Stimulated activated CD8-positive, alpha-beta memory T cell treated with anti-CD3 and anti-CD28 coated beads, Interleukin-12 subunit alpha, Interleukin-12 subunit beta, amount 100 ng/mL, for 4 hours (primary cell): Measurements from ENCODE around the gene NEURL1B.

Experiments
- DNase-seq: peaks from one replicate; pipeline ENCODE4 v3.0.0-alpha.2; 2020; ENCODE audit warnings: low read depth

The NEURL1B gene

GRCh38 chr5:172610643-172611042, 30.4 kb upstream of the NEURL1B start:
- no peak for DNase-seq

- no peak for DNase-seq
These were observed 29.1 kb upstream of the NEURL1B start for GRCh38 chr5:172611913-172612312.

GRCh38 chr5:172612771-172613170, 28.3 kb upstream of the NEURL1B start:
- DNase-seq, result no peak

GRCh38 chr5:172616136-172616535, 24.9 kb upstream of the NEURL1B start:
- no peak for DNase-seq

GRCh38 chr5:172616730-172617129, 24.3 kb upstream of the NEURL1B start:
- no peak for DNase-seq

GRCh38 chr5:172617817-172618216, 23.2 kb upstream of the NEURL1B start:
- DNase-seq, result no peak

GRCh38 chr5:172618574-172619365, 22.3 kb upstream of the NEURL1B start:
- no peak for DNase-seq

GRCh38 chr5:172620506-172620905, 20.6 kb upstream of the NEURL1B start:
- DNase-seq, result no peak

GRCh38 chr5:172622091-172623046, 18.7 kb upstream of the NEURL1B start:
- DNase-seq, result no peak

GRCh38 chr5:172623313-172623980, 17.6 kb upstream of the NEURL1B start:
- no peak for DNase-seq

GRCh38 chr5:172624083-172624995, 16.7 kb upstream of the NEURL1B start:
- DNase-seq, result no peak

GRCh38 chr5:172624996-172625964, 15.8 kb upstream of the NEURL1B start:
- no peak for DNase-seq

GRCh38 chr5:172626031-172626581, 15.0 kb upstream of the NEURL1B start:
- DNase-seq, result no peak

GRCh38 chr5:172630082-172630481, 11.0 kb upstream of the NEURL1B start:
- no peak for DNase-seq

GRCh38 chr5:172630482-172630881, 10.6 kb upstream of the NEURL1B start:
- DNase-seq, result no peak

GRCh38 chr5:172630986-172631385, 10.1 kb upstream of the NEURL1B start:
- no peak for DNase-seq

- no peak for DNase-seq
These were observed 8.5 kb upstream of the NEURL1B start for GRCh38 chr5:172632346-172633092.

- no peak for DNase-seq
These were observed 7.6 kb upstream of the NEURL1B start for GRCh38 chr5:172633403-172633970.
